HEK293T (cell line): Measurements from ENCODE around the gene TEX2.

ENCODE experiments used
- CTCF ChIA-PET: fragments of 350-600 bp; formaldehyde crosslinking; extraction: SDS; loops from one replicate; lab custom pipeline; 2021; ENCODE audit warnings: antibody characterized with exemption, inconsistent platforms; lab: Yijun Ruan, JAX
- POLR2A ChIA-PET: fragments of 350-600 bp; formaldehyde crosslinking; extraction: SDS; loops from one replicate; lab custom pipeline; 2020; ENCODE audit warnings: antibody characterized with exemption, inconsistent platforms; lab: Yijun Ruan, JAX
- DNase-seq: peaks from one replicate; pipeline ENCODE4 v3.0.0; 2012; ENCODE audit warnings: mixed read lengths; ENCODE audit errors: extremely low spot score
- ARNT ChIP-seq: fragments of 450-650 bp; IDR thresholded peaks from 2 replicates; pipeline ENCODE4 v1.6.1; 2017; ENCODE audit warnings: mild to moderate bottlenecking
- BHLHE40 ChIP-seq: fragments of 450-650 bp; IDR thresholded peaks from 2 replicates; pipeline ENCODE4 v1.6.1; 2016; ENCODE audit warnings: mild to moderate bottlenecking, moderate library complexity, borderline replicate concordance
- CTBP1 ChIP-seq: fragments of 450-650 bp; IDR thresholded peaks from 2 replicates; pipeline ENCODE4 v1.6.1; 2016; ENCODE audit warnings: borderline replicate concordance
- ELF4 ChIP-seq: fragments of 450-650 bp; IDR thresholded peaks from 2 replicates; pipeline ENCODE4 v1.6.1; 2017; ENCODE audit warnings: antibody characterized with exemption
- FOXA1 ChIP-seq: fragments of 450-650 bp; IDR thresholded peaks from 2 replicates; pipeline ENCODE4 v1.6.1; 2016; ENCODE audit warnings: mild to moderate bottlenecking
- FOXK2 ChIP-seq: fragments of 450-650 bp; IDR thresholded peaks from 2 replicates; pipeline ENCODE4 v1.6.1; 2016; ENCODE audit warnings: mild to moderate bottlenecking
- FOXM1 ChIP-seq: fragments of 450-650 bp; IDR thresholded peaks from 2 replicates; pipeline ENCODE4 v1.6.1; 2017; ENCODE audit warnings: mild to moderate bottlenecking, borderline replicate concordance
- HDGF ChIP-seq: fragments of 450-650 bp; IDR thresholded peaks from 2 replicates; pipeline ENCODE4 v1.6.1; 2017; ENCODE audit warnings: antibody characterized with exemption, borderline replicate concordance
- L3MBTL2 ChIP-seq: fragments of 450-650 bp; conservative IDR thresholded peaks from 2 replicates; pipeline ENCODE4 v1.6.1; 2016; ENCODE audit warnings: mild to moderate bottlenecking
- LEF1 ChIP-seq: fragments of 450-650 bp; IDR thresholded peaks from 2 replicates; pipeline ENCODE4 v1.6.1; 2017; ENCODE audit warnings: mild to moderate bottlenecking, borderline replicate concordance
- NFRKB ChIP-seq: fragments of 450-650 bp; IDR thresholded peaks from 2 replicates; pipeline ENCODE4 v1.6.1; 2016; ENCODE audit warnings: mild to moderate bottlenecking, moderate library complexity
- PKNOX1 ChIP-seq: fragments of 450-650 bp; IDR thresholded peaks from 2 replicates; pipeline ENCODE4 v1.6.1; 2016
- SP1 ChIP-seq: fragments of 450-650 bp; IDR thresholded peaks from 2 replicates; pipeline ENCODE4 v1.6.1; 2017
- SUZ12 ChIP-seq: fragments of 450-650 bp; IDR thresholded peaks from 2 replicates; pipeline ENCODE4 v1.6.1; 2016; ENCODE audit warnings: mild to moderate bottlenecking
- TARDBP ChIP-seq: fragments of 450-650 bp; IDR thresholded peaks from 2 replicates; pipeline ENCODE4 v1.6.1; 2016
- ZNF384 ChIP-seq: fragments of 450-650 bp; IDR thresholded peaks from 2 replicates; pipeline ENCODE4 v1.6.1; 2016

Gene TEX2

GRCh38 chr17:64153565-64154312 is 109.3 kb downstream of the TEX2 start:
- ChIA-PET POLR2A (interaction anchor here (8.7 kb wide), 1 partner anchor 8 kb away, joined by 51 read pairs; no protein-coding TSS in a partner anchor), CTCF (no interaction called here)
- TF ChIP-seq BHLHE40, result no peak
- DNase-seq, result no peak

- ChIA-PET CTCF (no interaction called here), POLR2A (interaction anchor here (0.7 kb wide), 1 partner anchor 23 kb away, joined by 3 read pairs; no protein-coding TSS in a partner anchor)
- DNase-seq, result no peak
- no peak for TF ChIP-seq SUZ12
- TF ChIP-seq LEF1, result no peak
Measured at GRCh38 chr17:64152428-64153125, 110.5 kb downstream of the TEX2 start.

GRCh38 chr17:64151016-64151368 is 112.1 kb downstream of the TEX2 start:
- no peak for TF ChIP-seq FOXK2
- no peak for TF ChIP-seq FOXM1
- TF ChIP-seq L3MBTL2, result no peak
- no peak for TF ChIP-seq BHLHE40
- no peak for TF ChIP-seq PKNOX1
- no peak for TF ChIP-seq SP1
- no peak for TF ChIP-seq FOXA1
- no peak for TF ChIP-seq SUZ12
- no peak for TF ChIP-seq ZNF384
- no peak for TF ChIP-seq CTBP1
- TF ChIP-seq NFRKB, result no peak
- TF ChIP-seq HDGF, result no peak
- no peak for TF ChIP-seq LEF1
- TF ChIP-seq ELF4, result no peak
- no peak for TF ChIP-seq TARDBP
- no peak for TF ChIP-seq ARNT
- DNase-seq, result no peak
- CTCF ChIA-PET, result no interaction called here
- POLR2A ChIA-PET, result no interaction called here

GRCh38 chr17:64150237-64151015 is 112.6 kb downstream of the TEX2 start:
- CTCF ChIA-PET, result no interaction called here
- TF ChIP-seq ELF4 (no peak), FOXA1 (no peak), HDGF (no peak), FOXM1 (no peak), ZNF384 (no peak), PKNOX1 (no peak), ARNT (no peak), NFRKB (no peak), LEF1 (no peak), SP1 (no peak), FOXK2 (no peak), BHLHE40 (no peak), CTBP1 (no peak), SUZ12 (no peak), TARDBP (no peak), L3MBTL2 (no peak)
- DNase-seq, result no peak
- POLR2A ChIA-PET, result no interaction called here

GRCh38 chr17:64149196-64149595 is 113.9 kb downstream of the TEX2 start:
- POLR2A ChIA-PET, result interaction anchor here (0.7 to 1.6 kb wide), 2 partner anchors 113 to 133 kb away, joined by 3 to 5 read pairs; no protein-coding TSS in a partner anchor
- CTCF ChIA-PET, result interaction anchor here (0.6 to 0.8 kb wide), 2 partner anchors 120 to 133 kb away, joined by 3 read pairs; no protein-coding TSS in a partner anchor
- DNase-seq, result no peak
- no peak for TF ChIP-seq ELF4
- no peak for TF ChIP-seq CTBP1
- TF ChIP-seq NFRKB, result no peak

- ChIA-PET POLR2A (interaction anchor here (0.7 to 1.6 kb wide), 2 partner anchors 113 to 133 kb away, joined by 3 to 5 read pairs; no protein-coding TSS in a partner anchor), CTCF (interaction anchor here (0.5 to 0.8 kb wide), 3 partner anchors 120 to 270 kb away, joined by 3 to 4 read pairs (median 3); no protein-coding TSS in a partner anchor)
- no peak for DNase-seq
- TF ChIP-seq FOXA1, result no peak
- TF ChIP-seq ARNT, result no peak
Measured at GRCh38 chr17:64148699-64149098, 114.4 kb downstream of the TEX2 start.
